Stimulated activated CD4-positive, alpha-beta T cell treated with anti-CD3 and anti-CD28 coated beads, Interleukin-15, amount 100 ng/mL, for 48 hours (primary cell): Measurements from ENCODE around the gene CD80.
"Not testable (repeated sequence)": the region's sequence is repeated elsewhere in the genome, so short reads cannot be mapped to it uniquely, and the experiment has no call there.

Experiments
- DNase-seq, 2 donors: peaks; one replicate each; pipeline ENCODE4 v3.0.0-alpha.2; 2020; ENCODE audit warnings: low read depth in 2 of 2

Gene CD80

GRCh38 chr3:119582178-119582577, 22.8 kb upstream of the CD80 start:
- peak in 1 of 2 donors; percentile 25 for DNase-seq

- no peak for DNase-seq
Observed at GRCh38 chr3:119580067-119580760, 20.8 kb upstream of the CD80 start.

DNA sequence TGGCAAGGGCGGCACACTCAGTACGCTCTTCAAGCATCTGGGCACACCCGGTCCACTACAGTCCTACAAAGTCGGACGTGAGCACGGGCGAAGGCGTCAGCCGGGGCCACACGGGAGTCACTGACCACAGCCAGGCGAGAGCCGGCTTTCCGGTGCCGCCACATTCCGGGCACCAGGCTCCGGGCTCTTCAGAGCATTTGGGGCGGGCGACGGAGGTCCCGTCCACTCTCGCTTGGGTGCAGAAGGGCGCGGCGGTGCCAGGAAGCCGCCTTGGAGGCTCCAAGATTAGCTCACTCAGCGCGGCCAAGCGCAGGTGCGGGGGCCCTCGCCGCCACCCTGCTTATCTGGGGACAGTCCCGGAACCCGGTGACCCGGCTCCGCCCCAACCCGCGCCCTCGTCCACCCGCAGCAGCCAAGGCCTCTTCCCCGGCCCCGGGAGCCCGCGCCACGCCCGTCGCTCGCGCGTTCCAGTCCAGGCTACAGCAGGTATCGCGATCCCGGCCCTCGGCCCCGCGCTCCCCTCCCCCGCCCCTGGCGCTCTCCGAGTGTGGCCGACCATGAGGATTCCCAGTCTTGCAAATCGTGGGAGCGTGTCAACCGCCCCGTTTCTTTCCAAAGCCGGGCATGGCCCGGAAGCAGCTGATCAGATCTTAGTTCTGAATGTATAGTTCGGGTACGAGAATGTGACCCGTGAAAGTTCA, 20.1 kb upstream of the CD80 start, which contains the start of gene ADPRH:
TSS of gene ADPRH (plus strand) at position 127 of the 701 bp plus-strand sequence. CDS start 2,678 bp downstream, outside the sequence.
- peak in 1 of 2 donors; percentile 42 for DNase-seq

DNA sequence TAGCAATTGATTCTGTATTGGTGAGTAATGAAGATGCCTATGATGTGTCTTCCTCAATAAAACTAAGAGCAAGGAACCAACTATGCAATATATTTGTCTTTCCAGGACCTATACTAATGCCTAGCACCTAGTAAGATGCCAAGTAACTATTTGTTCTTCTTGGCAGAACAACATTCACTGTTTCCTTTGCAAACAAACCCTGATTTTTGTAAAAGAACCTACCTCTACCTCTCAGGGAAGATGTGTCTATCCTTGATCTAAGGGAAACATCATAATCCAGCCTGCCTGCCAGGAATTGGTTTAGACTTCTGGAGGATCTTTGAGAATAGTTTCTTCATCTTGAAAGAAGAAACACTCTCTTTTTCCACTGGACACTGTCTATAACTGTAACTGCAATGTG, 16.1 kb upstream of the CD80 start:
- DNase-seq = no peak

- DNase-seq = no peak
Observed at GRCh38 chr3:119571688-119572087, 12.3 kb upstream of the CD80 start.

DNA sequence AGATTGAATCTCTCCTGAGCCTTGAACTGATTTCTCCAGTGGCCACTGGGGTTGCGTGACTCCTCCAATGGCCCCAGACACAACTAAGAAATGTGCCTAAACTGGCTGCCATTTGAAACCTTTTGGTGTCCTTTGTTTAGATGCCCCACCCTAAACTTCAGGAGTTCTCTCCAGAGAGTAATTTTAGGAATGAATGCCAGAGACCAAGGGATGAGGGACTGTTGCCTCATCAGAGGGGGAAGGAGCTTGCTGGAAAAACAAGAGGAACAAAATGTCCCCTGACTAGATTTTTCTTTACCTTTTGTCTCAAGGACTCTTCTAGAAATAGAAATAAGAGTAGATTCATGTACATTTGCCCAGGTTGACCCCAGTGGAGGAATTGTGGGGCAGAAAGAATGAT, 11.8 kb upstream of the CD80 start:
- DNase-seq = no peak

GRCh38 chr3:119570229-119570628, 10.8 kb upstream of the CD80 start:
- no peak for DNase-seq

DNA sequence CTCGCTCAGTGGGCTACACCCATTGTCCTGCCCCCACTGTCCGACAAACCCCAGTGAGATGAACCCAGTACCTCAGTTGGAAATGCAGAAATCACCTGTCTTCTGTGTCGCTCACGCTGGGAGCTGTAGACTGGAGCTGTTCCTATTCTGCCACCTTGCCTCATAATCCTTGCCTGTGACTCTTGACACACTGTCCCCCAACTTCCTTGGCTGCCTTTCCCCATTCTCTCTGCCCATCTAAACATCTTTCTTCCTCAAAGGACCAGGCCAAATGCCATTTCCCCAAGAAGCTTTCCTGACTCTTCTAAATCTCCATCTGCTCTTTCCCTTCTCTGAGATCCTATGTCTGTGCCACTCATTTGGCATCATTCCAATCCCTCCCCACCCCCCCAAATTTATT, 9.7 kb upstream of the CD80 start:
- no peak for DNase-seq

DNA sequence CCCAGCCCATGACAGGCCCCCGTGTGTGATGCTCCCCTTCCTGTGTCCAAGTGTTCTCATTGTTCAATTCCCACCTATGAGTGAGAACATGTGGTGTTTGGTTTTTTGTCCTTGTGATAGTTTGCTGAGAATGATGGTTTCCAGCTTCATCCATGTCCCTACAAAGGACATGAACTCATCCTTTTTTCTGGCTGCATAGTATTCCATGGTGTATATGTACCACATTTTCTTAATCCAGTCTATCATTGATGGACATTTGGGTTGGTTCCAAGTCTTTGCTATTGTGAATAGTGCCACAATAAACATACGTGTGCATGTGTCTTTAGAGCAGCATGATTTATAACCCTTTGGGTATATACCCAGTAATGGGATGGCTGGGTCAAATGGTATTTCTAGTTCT, 3.9 kb upstream of the CD80 start:
- not testable (repeated sequence) for DNase-seq

- peak in 1 of 2 donors; percentile 12 for DNase-seq
Observed at GRCh38 chr3:119562307-119562961, 3.0 kb upstream of the CD80 start.

DNA sequence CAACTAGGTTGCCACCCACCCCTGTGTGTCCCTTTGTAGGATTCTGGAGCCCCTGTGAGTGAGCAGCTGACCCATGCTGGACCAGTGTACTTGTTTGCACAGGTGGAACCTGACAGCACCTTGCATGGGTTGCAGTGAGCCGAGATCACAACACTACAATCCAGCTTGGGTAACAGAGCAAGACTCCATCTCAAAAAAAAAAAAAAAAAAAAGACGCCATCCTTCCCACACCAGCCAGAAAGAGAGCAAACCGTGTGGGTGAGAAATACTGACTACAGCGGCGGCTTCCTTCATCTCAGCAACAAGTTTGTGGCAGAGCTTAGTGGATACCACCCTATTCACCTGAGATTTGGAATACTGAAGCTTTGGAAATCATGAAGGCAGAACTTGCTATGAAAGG, 746 bp upstream of the CD80 start:
- DNase-seq = no peak

DNA sequence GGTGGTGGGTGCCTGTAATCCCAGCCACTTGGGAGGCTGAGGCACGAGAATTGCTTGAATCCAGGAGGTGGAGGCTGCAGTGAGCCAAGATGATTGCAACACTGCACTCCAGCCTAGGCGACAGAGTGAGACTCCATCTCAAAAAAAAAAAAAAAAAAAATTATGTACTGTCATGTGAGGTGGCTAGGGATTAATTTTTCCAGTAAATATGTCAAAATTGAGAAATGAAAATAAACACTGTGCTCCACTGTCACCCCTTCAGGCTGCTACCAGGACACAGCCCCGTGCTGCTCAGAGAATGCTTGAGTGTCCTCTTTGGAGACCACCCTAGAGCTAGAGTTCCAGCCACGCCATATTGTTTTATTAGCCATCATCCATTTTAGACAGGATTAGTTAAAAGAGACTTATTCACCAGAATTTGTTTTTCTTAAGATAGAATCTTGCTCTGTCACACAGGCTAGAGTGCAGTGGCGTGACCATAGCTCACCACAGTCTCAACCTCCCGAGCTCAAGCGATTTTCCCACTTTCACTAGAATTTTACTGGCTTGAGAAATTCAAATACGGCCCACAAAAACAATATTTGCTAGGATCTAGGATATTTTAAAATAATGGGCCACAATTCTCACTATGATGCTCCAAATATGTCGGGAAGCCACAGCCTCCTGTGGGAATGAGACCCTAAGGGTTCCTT, 642 bp downstream of the CD80 start:
- no peak for DNase-seq

DNA sequence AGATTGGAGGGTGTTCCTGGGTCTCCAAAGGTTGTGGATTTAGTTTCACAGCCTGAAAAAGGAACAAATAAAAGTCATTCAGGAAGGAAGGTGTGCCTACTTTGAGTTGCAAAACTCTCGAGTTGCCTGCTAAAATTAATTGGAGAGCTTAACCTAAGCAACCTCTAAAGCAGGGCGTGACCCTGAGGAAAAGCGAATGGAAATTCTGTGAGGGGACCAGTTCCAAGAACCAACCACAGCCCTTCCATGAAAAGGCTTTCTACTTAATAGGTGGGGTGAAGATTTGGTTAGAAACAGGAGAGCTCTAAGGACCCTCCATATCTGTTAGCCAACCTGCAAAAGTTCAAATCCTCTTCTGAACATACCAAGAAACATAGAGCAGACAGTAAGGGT, 1.5 kb downstream of the CD80 start:
- no peak for DNase-seq

GRCh38 chr3:119557192-119557876, 2.1 kb downstream of the CD80 start:
- no peak for DNase-seq

DNA sequence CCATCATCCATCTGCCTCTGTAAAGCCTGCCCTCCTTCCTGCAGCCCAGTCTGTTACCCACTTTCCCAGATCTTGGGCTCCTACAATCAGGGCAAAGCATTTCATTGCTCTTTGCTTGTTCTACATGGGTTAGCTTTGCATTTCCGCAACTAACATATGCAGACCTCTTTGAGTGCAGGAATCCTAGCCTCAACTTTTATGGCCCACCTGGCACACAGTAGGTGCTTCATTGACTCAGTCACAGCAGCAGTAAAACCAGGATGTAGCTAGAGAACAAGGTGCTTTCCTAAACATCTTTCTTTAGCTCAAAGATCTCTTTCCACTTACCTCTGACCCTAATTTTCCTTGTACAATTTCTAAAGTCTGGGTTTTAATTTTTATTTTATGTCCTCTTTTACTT, 3.5 kb downstream of the CD80 start:
- DNase-seq = no peak

DNA sequence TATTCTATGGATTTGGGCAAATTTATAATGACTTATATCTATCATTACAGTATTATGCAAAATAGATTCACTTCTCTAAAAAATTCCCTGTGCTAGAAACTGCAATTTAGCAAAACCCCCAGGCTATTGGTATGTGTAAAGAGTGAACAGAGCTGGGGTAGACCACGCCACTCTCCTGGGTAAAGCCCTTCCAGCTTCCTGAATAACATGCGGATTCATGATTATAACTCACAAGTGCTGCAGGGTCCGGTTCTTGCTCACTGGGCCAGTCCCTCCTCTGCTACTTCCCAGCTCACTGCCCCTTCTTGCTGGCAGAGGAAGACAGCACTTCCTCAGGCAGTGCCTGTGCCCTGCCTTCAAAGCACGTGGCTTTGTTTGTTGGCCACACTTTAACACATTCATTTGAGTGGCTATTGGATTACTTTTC, 4.1 kb downstream of the CD80 start:
- no peak for DNase-seq

DNA sequence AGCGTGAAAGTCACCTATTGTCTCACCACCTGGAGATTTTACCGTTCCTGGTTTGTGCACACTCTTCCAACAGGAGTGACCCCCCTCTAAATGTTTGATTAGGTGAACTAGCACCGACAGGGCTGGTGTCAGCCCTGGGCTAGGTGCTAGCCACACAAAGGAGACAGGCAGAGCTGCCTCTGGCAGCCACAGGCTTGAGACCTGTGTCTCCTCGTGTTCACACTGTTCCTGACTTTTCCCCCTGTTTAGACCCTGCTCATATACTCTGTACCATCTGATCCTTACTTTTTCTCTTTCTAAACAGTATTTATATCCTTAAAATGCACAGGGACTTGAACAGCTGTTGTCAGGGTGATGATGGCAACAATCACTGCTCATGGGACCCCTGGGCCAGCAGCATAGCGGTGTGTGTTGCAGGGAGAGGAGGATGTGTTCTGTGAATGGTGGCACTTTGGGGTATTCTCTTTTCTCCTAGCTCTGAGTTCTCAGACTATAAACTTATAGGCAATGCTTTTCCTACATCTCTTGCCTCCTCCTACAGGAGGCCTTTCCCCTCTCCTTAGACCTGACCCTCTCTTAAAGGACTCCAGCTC, 5.5 kb downstream of the CD80 start:
- no peak for DNase-seq

DNA sequence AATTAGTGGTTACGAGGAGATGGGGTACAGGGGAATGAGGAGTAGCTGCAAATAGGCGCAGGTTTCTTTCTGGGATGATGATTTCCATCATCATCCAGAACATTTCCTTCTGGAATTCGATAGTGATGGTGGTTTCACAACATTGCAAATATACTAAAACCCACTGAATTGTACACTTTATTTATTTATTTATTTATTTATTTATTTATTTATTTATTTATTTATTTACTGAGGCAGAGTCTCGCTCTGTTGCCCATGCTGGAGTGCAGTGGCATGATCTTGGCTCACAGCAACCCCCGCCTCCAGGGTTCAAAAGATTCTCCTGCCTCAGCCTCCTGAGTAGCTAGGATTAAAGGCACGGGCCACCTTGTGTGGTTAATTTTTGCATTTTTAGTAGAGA, 6.5 kb downstream of the CD80 start:
- DNase-seq = not testable (repeated sequence)

DNA sequence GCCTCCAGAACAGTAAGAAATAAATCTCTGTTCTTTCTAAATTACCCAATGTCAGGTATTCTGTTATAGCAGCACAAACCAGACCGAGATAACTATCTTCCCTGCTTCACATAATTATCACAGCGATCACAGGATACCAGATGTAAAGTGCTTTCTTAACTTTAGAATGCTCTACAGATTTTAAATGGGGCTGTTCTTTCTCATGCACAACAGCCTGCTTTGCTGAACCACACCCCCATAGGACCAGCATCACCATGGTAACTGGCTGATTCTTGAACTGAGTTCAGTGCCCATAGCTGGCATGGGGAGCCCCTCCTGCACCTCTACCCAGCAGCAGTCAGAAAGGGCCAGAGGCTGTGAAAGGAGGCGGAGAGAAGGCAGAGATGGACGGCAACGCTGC, 7.8 kb downstream of the CD80 start:
- no peak for DNase-seq

DNA sequence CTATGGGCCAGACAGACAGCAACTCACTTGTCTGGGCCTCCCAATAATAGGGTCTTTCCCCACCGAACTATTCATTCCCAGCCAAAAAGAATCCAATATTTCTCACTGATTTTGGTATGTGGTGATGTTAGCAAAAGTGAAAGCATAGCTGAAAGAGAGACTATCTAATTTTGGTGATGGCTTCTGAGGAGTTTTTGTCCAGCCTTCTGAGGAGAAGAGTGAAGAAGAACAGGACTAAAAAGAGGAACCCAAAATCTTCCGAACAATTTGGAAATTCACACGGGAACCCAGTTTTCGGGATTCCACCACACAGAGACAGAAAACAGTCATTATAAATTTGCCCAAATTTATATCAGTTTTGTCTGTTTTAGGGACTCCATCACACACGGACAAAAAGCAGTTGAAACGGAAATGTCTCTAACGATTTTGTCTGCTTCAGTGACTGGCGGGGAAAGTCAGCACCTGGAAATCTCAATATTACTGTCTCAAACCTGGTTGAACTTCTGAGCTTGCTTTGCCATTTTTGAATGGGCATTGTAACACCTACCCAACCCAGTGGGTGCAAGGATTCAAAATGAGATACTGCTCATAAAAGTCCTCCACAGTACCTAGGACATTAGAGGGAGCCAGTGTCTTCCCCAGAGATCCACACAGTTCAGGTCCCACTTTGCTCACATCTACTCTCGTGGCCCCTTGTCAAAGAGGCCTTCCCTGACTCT, 9.1 kb downstream of the CD80 start:
- no peak for DNase-seq

- DNase-seq = no peak
Observed at GRCh38 chr3:119548341-119548740, 11.1 kb downstream of the CD80 start.
